Lower leg skin (tissue), 4 donors: ENCODE data around the gene DCHS1. TPM values are rescaled to one million over a fixed set of nuclear protein-coding genes. Genes with fewer than 3 reads are reported as not detected.

Source experiments
- DNase-seq, 2 donors: peaks; one replicate each; pipeline ENCODE4 v3.0.0-alpha.2; 2019; ENCODE audit warnings: low spot score in 2 of 2
- H3K4me3 ChIP-seq: fragments of 200-600 bp; sonication (generic); 2 replicates; pipeline ENCODE4 v1.5.1; 2017; ENCODE audit warnings: mild to moderate bottlenecking, low read depth; ENCODE audit not compliant: poor library complexity, severe bottlenecking
- POLR2A ChIP-seq, 2 donors: fragments of 450-650 bp; IDR thresholded peaks; one replicate each; pipeline ENCODE4 v1.6.1; 2016 to 2017; ENCODE audit warnings: antibody characterized with exemption in 2 of 2, mild to moderate bottlenecking in 1 of 2, moderate library complexity in 1 of 2
- WGBS, 2 donors: methylation state at CpG; one replicate each; pipeline ENCODE4 v1.1.5; 2018; 5-methylcytosine and 5-hydroxymethylcytosine counted together
- intact Hi-C: fragments of 100-400 bp; cut with DNase I; formaldehyde crosslinking; loops from one replicate; pipeline ENCODE4 v1.15.0; 2023; ENCODE audit warnings: low total_unique reads
- total RNA-seq, 4 donors: library from RNA; depleted of rRNA; stranded (reverse); fragments of >200 nt; gene quantifications; one replicate each; pipeline ENCODE4 v1.1.0, GENCODE V29; 2016
- TF ChIP-seq, protein P1 (sequence below), 3 donors: fragments of 450-650 bp; IDR thresholded peaks; one replicate each; pipeline ENCODE4 v1.5.1; 2016; ENCODE audit warnings: antibody characterized with exemption in 3 of 3, mild to moderate bottlenecking in 3 of 3, moderate library complexity in 2 of 3

Gene DCHS1
- total RNA-seq, 4 donors from 2014 or later: 4.0 to 9.0 (median 5.4) TPM

GRCh38 chr11:6640985-6641701 is 14.5 kb downstream of the DCHS1 start:
- 93 to 96% methylated on average over 20 to 25 of the region's 26 CpGs for WGBS, 2 donors

GRCh38 chr11:6640036-6640984 is 15.3 kb downstream of the DCHS1 start:
- intact Hi-C loops: no loop called here
- TF ChIP-seq, protein P1, sequence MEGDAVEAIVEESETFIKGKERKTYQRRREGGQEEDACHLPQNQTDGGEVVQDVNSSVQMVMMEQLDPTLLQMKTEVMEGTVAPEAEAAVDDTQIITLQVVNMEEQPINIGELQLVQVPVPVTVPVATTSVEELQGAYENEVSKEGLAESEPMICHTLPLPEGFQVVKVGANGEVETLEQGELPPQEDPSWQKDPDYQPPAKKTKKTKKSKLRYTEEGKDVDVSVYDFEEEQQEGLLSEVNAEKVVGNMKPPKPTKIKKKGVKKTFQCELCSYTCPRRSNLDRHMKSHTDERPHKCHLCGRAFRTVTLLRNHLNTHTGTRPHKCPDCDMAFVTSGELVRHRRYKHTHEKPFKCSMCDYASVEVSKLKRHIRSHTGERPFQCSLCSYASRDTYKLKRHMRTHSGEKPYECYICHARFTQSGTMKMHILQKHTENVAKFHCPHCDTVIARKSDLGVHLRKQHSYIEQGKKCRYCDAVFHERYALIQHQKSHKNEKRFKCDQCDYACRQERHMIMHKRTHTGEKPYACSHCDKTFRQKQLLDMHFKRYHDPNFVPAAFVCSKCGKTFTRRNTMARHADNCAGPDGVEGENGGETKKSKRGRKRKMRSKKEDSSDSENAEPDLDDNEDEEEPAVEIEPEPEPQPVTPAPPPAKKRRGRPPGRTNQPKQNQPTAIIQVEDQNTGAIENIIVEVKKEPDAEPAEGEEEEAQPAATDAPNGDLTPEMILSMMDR (IDR thresholded peaks at IDR 0.05): no peak
- TF ChIP-seq POLR2A (IDR thresholded peaks at IDR 0.05): no peak
- no peak for DNase-seq
- no peak overlapping the region for H3K4me3 ChIP-seq
- WGBS, 2 donors: 96 to 97% methylated on average over 23 to 35 of the region's 36 CpGs

More at GRCh38 chr11:6640985-6641701, 14.5 kb downstream of the DCHS1 start:
- no peak for DNase-seq
- H3K4me3 ChIP-seq: no peak overlapping the region
- intact Hi-C loops: no loop called here
- TF ChIP-seq, protein P1 (IDR thresholded peaks at IDR 0.05): no peak
- TF ChIP-seq POLR2A (IDR thresholded peaks at IDR 0.05): no peak

DNA sequence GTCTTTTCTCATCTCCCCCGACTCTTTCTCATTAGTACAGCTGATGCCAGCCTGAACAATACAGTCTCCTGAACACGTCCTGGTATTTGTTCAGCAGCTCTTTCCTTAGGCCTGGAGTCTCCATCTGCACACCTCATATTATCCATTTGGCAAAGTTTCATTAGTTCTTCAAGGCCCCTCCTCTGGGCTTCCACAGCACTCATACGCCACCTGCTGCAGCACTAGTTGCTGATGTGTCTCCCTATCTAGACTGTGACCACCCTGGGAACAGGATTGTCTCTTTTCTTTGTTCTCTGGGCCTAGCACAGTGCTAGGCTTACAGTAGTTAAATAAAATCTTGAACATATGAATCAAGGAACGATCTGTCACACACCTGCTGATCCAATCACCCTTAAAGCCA is 17.2 kb downstream of the DCHS1 start:
- no peak for TF ChIP-seq POLR2A (IDR thresholded peaks at IDR 0.05)
- H3K4me3 ChIP-seq: no peak overlapping the region
- WGBS, 2 donors: 80 to 83% methylated on average over 4 of the region's 4 CpGs
- DNase-seq: no peak
- intact Hi-C loops: no loop called here

GRCh38 chr11:6637871-6638270 is 17.7 kb downstream of the DCHS1 start:
- TF ChIP-seq POLR2A (IDR thresholded peaks at IDR 0.05): no peak
- TF ChIP-seq, protein P1 (IDR thresholded peaks at IDR 0.05): no peak
- intact Hi-C loops: no loop called here
- 17 to 31% methylated on average over 3 of the region's 3 CpGs for WGBS, 2 donors
- H3K4me3 ChIP-seq: no peak overlapping the region
- DNase-seq: no peak

DNA sequence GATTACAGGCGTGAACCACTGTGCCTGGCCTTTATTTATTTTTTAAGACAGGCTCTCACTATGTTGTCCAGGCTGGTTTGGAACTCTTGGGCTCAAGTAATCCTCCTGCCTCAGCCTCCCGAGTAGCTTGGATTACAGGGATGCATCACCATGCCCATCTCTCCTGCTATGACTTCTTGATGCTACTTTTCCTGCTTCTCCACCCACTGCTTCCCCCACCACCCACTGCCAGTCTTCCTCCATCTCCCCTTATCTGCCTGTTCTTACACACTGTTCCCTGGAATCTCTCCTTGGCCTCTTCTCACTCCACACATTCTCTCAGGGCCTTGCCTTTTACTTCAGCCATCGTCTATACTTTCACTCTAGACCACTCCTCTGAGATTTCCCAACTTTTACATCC is 19.1 kb downstream of the DCHS1 start:
- no peak for DNase-seq
- WGBS, 2 donors: 89% methylated on average over 3 of the region's 3 CpGs

More for the DNA sequence above, 19.1 kb downstream of the DCHS1 start:
- no peak overlapping the region for H3K4me3 ChIP-seq
- TF ChIP-seq, protein P1 (IDR thresholded peaks at IDR 0.05): no peak
- no peak for TF ChIP-seq POLR2A (IDR thresholded peaks at IDR 0.05)
- intact Hi-C loops: no loop called here
